Activated naive CD4-positive, alpha-beta T cell (primary cell): Measurements from ENCODE around the gene C19orf12.

Experiments
- DNase-seq, 4 experiments: peaks; one replicate each; lab custom pipeline; 2025; lab: John Stamatoyannopoulos, UW

C19orf12 gene

DNA sequence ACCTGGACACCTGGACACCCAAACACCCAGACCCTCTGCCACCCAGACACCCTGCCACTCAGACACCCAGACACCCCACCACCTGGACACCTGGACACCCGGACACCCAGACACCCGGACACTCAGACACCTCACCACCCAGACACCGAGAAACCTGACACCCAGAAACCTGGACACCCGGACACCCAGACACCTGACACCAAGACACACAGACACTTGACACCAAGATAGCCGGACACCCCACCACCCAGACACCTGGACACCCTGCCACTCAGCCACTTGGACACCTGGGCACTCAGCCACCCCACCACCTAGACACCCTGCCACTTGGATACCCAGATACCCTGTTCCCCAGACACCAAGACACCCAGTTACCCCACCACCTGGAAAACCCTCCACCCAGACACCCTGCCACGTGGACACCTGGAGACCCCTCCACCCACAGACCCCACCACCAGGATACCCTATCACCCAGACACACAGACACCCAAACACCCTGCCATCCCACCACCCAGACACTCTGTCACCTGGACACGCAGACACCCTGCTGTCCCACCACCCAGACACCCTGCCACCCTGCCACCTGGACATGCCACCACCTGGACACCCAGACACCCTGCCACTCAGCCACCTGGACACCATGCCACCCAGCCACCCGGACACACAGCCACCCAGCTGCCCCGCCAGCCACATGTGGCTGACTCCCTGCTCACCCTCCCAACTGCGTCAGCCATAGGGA is 17.4 kb downstream of the C19orf12 start:
- DNase-seq = no peak

- DNase-seq = no peak
Observed at GRCh38 chr19:29696565-29696846, 18.6 kb downstream of the C19orf12 start.

DNA sequence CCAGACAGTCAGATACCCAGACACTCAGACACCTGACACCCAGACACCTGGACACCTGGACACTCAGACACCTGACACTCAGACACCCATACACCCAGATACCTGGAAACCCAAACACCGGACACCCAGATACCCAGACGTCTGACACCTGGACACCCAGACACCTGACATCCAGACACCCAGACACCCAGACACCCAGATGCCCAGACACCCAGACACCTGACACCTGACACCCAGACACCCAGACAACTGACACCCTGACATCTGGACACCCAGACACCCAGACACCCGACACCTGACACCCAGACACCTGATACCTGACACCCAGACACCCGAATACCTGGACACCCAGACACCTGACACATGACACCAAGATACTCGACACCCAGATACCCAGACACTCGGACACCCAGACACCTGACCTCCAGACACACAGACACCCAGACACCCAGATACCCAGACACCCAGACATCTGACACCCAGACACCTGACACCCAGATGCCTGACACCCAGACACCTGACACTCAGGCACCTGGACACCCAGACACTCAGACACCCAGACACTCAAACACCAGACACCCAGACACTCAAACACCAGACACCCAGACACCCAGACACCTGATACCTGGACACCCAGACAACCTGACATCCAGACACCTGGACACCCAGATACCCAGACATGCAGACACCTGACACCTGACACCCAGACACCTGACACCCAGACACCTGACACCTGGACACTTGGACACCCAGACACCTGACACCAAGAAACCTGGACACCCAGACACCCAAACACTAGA is 19.1 kb downstream of the C19orf12 start:
- no peak for DNase-seq

- peak; percentile 37 to 79 (median 68) for DNase-seq
Observed at GRCh38 chr19:29694669-29695627, 20.1 kb downstream of the C19orf12 start.

- DNase-seq = no peak
Observed at GRCh38 chr19:29694161-29694560, 20.9 kb downstream of the C19orf12 start.

- peak in 2 of 4 experiments; percentile 14 to 19 for DNase-seq
Observed at GRCh38 chr19:29690842-29691241, 24.2 kb downstream of the C19orf12 start.

- DNase-seq = no peak
Observed at GRCh38 chr19:29687897-29688728, 26.9 kb downstream of the C19orf12 start.

- DNase-seq = no peak
Observed at GRCh38 chr19:29687244-29687896, 27.7 kb downstream of the C19orf12 start.

DNA sequence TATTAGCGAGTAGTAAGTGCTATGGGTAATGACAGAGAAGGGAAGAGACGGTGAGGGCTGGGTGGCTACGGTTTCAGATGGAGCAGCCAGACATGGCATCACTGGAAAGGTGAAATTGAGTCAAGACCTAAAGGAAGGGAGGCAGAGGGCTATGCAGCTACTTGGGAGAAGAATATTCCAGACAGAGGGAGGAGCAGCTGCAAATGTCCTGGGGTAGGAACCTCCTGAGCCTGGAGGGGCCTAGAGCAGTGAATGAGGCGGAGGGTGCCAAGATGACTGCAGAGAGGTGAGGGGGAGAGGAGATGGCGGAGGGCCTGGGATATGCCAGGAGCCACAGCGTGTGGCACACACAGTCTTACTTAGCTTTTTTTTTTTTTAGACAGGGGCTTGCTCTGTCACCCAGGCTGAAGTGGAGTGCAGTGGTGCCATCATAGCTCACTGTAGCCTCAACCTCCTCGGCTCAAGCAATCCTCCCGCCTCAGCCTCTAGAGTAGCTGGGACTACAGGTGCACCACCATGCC is 28.7 kb downstream of the C19orf12 start:
- DNase-seq = no peak

GRCh38 chr19:29685326-29685725 is 29.7 kb downstream of the C19orf12 start:
- DNase-seq = no peak

DNA sequence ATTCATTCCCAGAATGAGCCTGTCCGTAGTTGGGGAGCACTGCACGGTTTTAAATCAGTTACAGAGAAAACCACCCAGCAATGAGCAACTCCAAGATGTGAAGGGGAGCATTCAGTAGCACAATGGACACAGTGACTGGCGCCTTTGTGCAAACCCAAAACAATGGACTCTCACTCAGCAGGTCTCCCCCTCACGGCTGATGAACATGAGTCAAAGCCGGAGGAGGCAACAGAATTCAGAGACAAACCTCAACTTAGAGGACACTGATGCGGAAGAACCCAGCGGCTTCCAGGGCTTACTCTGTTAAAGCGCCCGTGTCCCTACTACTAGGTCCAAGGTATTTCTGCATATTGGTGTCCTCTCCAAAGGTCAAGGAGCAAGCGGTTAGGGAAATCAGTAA is 32.1 kb downstream of the C19orf12 start:
- no peak for DNase-seq

- DNase-seq = no peak
Observed at GRCh38 chr19:29682236-29682895, 32.7 kb downstream of the C19orf12 start.

GRCh38 chr19:29681422-29682235 is 33.4 kb downstream of the C19orf12 start:
- DNase-seq = no peak

- DNase-seq = no peak
Observed at GRCh38 chr19:29680937-29681336, 34.1 kb downstream of the C19orf12 start.

GRCh38 chr19:29680447-29680846 is 34.6 kb downstream of the C19orf12 start:
- DNase-seq = peak in 3 of 4 experiments; percentile 31 to 68 (median 55)

DNA sequence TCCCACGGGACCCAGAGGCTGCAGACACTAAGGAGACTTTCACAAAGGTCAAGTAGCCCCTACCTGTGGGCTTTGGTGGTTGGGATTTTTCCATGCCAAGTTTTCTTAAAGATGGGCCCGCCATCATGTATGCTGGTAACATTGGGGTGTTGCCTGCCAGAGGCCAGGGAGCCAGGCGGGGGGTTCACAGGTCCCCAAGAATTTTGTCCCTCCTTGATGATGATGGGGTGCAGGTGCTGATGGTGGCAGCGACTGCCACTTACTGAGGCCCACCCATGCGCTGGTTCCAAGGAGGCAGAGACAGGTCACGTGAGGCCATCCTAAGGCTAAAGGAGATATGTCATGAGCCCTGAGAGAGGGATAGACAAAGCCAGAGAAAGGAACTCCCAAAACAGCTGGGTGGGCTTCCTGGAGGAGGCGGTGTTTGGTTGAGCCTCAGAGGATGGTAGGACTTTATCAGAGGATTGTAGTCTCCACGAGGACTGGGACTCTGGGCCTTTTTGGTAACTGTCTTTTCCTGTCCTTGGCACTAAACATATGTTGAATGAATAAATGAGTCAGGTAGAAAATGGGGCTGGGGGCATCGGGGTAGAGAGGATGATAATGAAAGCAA is 35.4 kb downstream of the C19orf12 start:
- no peak for DNase-seq

DNA sequence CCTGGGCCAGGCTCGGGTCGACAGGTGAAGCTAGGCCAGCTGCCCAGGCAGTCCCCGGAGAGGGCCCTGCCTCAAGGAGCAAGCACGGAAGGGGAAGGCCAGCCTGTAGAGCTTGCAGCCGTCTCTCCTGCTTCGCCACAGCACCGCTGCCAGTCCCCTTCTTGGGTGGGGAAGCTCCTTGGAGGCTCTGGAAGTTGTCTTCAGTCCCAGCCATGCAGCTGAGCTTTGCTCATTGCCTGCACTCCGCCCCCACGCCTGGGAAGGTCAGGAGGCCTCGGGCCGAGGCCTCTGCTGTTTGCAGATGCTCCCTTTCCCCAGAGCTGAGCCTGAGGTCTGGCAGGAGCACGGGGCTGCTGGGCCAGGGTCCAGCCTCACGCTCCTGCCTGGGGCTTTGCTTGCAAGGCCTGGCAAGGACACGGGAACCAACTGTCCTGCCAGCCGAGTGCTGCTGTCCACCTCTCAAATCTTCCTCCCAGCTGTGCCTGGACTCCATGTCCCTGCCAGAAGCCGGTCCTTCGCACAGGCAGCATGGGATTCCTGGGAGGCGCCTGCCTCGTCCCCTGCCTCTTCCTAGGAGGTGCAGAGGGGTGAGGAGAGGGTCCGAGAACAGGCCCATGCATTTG is 36.5 kb downstream of the C19orf12 start:
- no peak for DNase-seq
